ENCODE measurements around the gene EBI3.
"Not testable (repeated sequence)": the region's sequence is repeated elsewhere in the genome, so short reads cannot be mapped to it uniquely, and the experiment has no call there.

EBI3 gene

DNA sequence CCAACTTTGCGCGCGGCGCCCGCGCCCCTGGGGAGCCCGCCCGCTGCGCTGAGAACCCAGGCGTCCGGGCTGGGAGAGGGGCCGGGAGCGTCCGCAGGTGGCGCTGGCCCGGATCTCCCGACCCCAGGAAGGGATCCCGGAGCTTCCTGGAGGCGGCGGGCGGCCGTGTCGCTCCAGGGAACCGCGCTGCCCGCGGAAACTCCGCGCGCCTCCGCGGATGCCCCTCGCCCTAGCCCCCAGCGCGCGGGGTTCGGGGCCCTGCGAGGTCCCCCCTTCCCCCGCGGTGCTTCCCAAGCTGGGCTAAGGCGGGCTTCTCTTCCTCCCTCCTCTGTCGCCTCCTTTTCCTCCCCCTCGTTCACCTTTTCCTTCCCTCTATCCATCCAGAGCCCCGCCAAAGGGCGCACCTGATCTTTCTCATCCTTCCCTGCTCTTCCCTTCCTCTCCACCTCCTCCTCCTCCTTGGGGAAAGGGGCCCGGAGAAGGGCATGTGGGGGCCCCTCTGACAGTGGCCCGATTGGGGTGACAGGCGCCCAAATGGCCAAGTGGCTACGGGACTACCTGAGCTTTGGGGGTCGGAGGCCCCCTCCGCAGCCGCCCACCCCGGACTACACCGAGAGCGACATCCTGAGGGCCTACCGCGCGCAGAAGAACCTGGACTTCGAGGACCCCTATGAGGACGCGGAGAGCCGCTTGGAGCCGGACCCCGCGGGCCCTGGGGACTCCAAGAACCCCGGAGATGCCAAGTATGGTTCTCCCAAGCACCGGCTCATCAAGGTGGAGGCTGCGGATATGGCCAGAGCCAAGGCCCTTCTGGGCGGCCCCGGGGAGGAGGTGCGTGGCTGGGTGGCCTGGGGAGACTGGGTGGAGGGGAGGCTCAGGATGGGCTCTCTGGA is 50.5 kb downstream of the EBI3 start:
- DNase-seq = no peak

DNA sequence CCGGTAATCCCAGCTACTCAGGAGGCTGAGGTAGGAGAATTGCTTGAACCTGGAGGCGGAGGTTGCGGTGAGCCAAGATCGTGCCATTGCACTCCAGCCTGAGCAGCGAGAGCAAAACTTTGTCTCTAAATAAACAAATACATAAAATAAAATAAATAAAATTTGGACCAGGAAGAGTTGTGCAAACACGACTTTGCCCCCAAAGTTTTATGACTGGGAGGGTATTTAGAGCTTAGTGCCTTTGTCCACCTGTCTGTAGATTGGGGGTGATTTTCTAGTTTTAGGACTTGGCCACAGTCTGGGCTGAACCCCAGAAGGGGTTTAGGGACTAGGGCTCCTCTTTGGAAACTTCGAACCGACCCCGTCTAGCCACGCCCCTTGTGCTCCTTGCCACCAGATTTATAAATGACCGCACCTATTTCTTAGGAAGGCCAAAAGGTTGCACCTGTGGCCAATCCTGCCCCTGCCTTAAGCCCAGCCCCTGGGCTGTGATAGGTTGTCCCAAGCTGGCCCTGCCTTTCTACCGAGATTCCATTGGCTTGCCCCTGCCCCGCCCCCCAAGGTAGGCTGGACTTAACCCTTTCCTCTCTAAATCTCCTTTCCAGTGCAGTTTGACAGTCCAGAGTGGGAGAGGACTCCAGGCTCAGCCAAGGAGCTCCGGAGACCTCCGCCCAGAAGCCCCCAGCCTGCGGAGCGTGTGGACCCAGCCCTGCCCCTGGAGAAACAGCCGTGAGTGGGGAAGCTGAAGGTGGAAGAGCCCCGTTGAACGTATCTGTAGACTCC is 55.0 kb downstream of the EBI3 start:
- DNase-seq = no peak

DNA sequence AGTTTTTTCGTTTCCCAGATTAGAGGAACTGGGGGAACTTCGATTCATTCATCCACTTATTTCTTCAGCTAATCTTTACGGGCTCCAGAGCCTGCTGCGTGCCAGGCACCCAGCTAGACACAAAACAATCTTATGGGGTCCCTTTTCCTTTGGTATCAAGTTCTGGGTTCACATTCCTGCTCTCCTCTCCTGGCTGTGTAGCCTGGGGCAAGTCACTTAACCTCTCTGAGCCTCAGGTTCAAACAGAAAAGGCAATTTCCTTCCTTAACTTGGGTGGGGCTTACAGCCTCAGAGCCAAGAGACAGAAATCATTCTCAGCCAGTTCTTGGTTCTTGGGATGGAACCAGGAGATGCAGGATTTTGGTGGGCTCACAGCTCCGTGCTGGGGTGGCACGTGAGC is 55.7 kb downstream of the EBI3 start:
- DNase-seq = no peak

DNA sequence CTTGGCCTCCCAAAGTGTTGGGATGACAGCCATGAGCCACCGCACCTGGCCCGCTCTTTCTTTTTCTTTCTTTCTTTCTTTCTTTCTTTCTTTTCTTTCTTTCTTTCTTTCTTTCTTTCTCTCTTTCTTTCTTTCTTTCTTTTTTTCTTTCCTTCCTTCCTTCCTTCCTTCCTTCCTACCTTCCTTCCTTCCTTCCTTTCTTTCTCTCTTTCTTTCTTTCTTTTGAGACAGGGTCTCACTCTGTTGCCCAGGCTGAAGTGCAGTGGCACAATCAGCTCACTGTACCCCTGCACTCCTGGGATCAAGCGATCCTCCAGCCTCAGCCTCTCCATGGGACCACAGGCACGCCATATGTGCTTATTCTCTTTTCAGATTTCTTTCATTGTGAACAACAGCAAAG is 56.8 kb downstream of the EBI3 start:
- DNase-seq = not testable (repeated sequence)

Data from MV-4-11 (cell line).